Uterus (tissue), 2 donors: ENCODE measurements around the gene CALHM1.

Experiments used
- POLR2A ChIP-seq, 2 donors: fragments of 450-650 bp; IDR thresholded peaks; one replicate each; pipeline ENCODE4 v1.6.1; 2016; ENCODE audit warnings: antibody characterized with exemption in 2 of 2, mild to moderate bottlenecking in 1 of 2, moderate library complexity in 1 of 2
- TF ChIP-seq, protein P1 (sequence below), 4 experiments: fragments of 200-600 bp in 2 of 4; fragments of 450-650 bp in 2 of 4; sonication (generic) in 2 of 4; IDR thresholded peaks; one replicate each; pipeline ENCODE4 v1.5.1; 2016 to 2019; ENCODE audit warnings: antibody characterized with exemption in 4 of 4, mild to moderate bottlenecking in 2 of 4, moderate library complexity in 1 of 4

GRCh38 chr10:103443475-103444185 lies 15.1 kb downstream of the CALHM1 start:
- TF ChIP-seq, protein P1, sequence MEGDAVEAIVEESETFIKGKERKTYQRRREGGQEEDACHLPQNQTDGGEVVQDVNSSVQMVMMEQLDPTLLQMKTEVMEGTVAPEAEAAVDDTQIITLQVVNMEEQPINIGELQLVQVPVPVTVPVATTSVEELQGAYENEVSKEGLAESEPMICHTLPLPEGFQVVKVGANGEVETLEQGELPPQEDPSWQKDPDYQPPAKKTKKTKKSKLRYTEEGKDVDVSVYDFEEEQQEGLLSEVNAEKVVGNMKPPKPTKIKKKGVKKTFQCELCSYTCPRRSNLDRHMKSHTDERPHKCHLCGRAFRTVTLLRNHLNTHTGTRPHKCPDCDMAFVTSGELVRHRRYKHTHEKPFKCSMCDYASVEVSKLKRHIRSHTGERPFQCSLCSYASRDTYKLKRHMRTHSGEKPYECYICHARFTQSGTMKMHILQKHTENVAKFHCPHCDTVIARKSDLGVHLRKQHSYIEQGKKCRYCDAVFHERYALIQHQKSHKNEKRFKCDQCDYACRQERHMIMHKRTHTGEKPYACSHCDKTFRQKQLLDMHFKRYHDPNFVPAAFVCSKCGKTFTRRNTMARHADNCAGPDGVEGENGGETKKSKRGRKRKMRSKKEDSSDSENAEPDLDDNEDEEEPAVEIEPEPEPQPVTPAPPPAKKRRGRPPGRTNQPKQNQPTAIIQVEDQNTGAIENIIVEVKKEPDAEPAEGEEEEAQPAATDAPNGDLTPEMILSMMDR (IDR thresholded peaks at IDR 0.05), result no peak
- TF ChIP-seq POLR2A (IDR thresholded peaks at IDR 0.05), result no peak
